GM18505 (cell line): Measurements from ENCODE around the gene CDC14C.

Source experiments
- ATAC-seq: cut with Tn5 transposase; IDR thresholded peaks from one replicate; pipeline ENCODE4 v1.9.1; 2021; ENCODE audit not compliant: unreplicated experiment
- POLR2A ChIP-seq: IDR thresholded peaks from 4 replicates; pipeline ENCODE4 v1.6.1; 2011; ENCODE audit warnings: borderline replicate concordance; ENCODE audit not compliant: insufficient read depth, insufficient read length; ENCODE audit errors: extremely low read depth

CDC14C gene

GRCh38 chr7:48938539-48939295 lies 14.4 kb downstream of the CDC14C start:
- ATAC-seq, result no peak

GRCh38 chr7:48943279-48943990 lies 19.1 kb downstream of the CDC14C start:
- no peak for TF ChIP-seq POLR2A
- ATAC-seq, result no peak

More at GRCh38 chr7:48938539-48939295, 14.4 kb downstream of the CDC14C start:
- no peak for TF ChIP-seq POLR2A

GRCh38 chr7:48955916-48956315 lies 31.6 kb downstream of the CDC14C start:
- no peak for TF ChIP-seq POLR2A
- no peak for ATAC-seq

GRCh38 chr7:48959676-48960075 lies 35.3 kb downstream of the CDC14C start:
- ATAC-seq, result no peak
- no peak for TF ChIP-seq POLR2A

GRCh38 chr7:48962821-48963505 lies 38.6 kb downstream of the CDC14C start:
- ATAC-seq, result no peak
- no peak for TF ChIP-seq POLR2A

- TF ChIP-seq POLR2A, result no peak
- no peak for ATAC-seq
Measured at GRCh38 chr7:48964074-48964473, 39.7 kb downstream of the CDC14C start.

GRCh38 chr7:48971173-48971572 lies 46.8 kb downstream of the CDC14C start:
- ATAC-seq, result no peak
- TF ChIP-seq POLR2A, result no peak

GRCh38 chr7:48976253-48976652 lies 51.9 kb downstream of the CDC14C start:
- no peak for ATAC-seq
- no peak for TF ChIP-seq POLR2A

- ATAC-seq, result no peak
- no peak for TF ChIP-seq POLR2A
Measured at GRCh38 chr7:48976850-48977249, 52.5 kb downstream of the CDC14C start.
